ENCODE results near the gene TADA2B.

- TF ChIP-seq SMC3 (IDR thresholded peaks at IDR 0.05; ENCODE audit: low read depth, low read length) (no peak), CTCF (conservative IDR thresholded peaks at IDR 0.05; ENCODE audit: low read depth, low read length) (no peak), POLR2A (IDR thresholded peaks at IDR 0.05; ENCODE audit: low read depth, low read length) (no peak)
These were observed 46.7 kb upstream of the TADA2B start for GRCh38 chr4:6996481-6996880.

All from IMR-90 (cell line).